Lower leg skin (tissue), 4 donors: ENCODE measurements around the gene HIGD2A. TPM values are rescaled to one million over a fixed set of nuclear protein-coding genes. Genes with fewer than 3 reads are reported as not detected.

Experiments used
- DNase-seq, 2 donors: peaks; one replicate each; pipeline ENCODE4 v3.0.0-alpha.2; 2019; ENCODE audit warnings: low spot score in 2 of 2
- H3K4me3 ChIP-seq: fragments of 200-600 bp; sonication (generic); 2 replicates; pipeline ENCODE4 v1.5.1; 2017; ENCODE audit warnings: mild to moderate bottlenecking, low read depth; ENCODE audit not compliant: poor library complexity, severe bottlenecking
- POLR2A ChIP-seq, 2 donors: fragments of 450-650 bp; IDR thresholded peaks; one replicate each; pipeline ENCODE4 v1.6.1; 2016 to 2017; ENCODE audit warnings: antibody characterized with exemption in 2 of 2, mild to moderate bottlenecking in 1 of 2, moderate library complexity in 1 of 2
- WGBS, 2 donors: methylation state at CpG; one replicate each; pipeline ENCODE4 v1.1.5; 2018; 5-methylcytosine and 5-hydroxymethylcytosine counted together
- intact Hi-C: fragments of 100-400 bp; cut with DNase I; formaldehyde crosslinking; loops from one replicate; pipeline ENCODE4 v1.15.0; 2023; ENCODE audit warnings: low total_unique reads
- total RNA-seq, 4 donors: library from RNA; depleted of rRNA; stranded (reverse); fragments of >200 nt; gene quantifications; one replicate each; pipeline ENCODE4 v1.1.0, GENCODE V29; 2016
- TF ChIP-seq, protein P1 (sequence below), 3 donors: fragments of 450-650 bp; IDR thresholded peaks; one replicate each; pipeline ENCODE4 v1.5.1; 2016; ENCODE audit warnings: antibody characterized with exemption in 3 of 3, mild to moderate bottlenecking in 3 of 3, moderate library complexity in 2 of 3

The HIGD2A gene
- total RNA-seq, 4 donors from 2014 or later = 110 to 153 (median 130) TPM

DNA sequence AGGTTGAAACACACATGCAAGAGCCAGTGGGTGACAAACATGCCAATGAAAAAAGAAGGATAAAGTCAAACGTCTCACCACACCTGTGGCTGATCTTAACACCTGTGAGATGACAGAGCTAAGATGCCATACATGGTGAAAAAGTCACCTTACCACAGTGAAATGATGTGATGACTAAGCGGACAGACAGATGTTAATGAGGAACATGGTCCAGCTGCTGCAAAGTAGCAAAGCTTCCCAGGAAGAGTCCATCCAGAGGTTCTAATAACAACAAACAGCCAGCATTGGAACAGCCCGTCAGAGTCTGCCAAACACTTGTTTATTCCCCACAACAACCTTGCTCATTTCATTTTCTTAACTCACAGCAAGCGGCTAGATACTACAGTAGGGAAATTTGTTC, 28.9 kb upstream of the HIGD2A start:
- intact Hi-C loops = no loop called here
- TF ChIP-seq POLR2A (IDR thresholded peaks at IDR 0.05) = no peak
- no peak overlapping the region for H3K4me3 ChIP-seq
- no peak for DNase-seq
- 57 to 65% methylated on average over 4 of the region's 4 CpGs for WGBS, 2 donors

DNA sequence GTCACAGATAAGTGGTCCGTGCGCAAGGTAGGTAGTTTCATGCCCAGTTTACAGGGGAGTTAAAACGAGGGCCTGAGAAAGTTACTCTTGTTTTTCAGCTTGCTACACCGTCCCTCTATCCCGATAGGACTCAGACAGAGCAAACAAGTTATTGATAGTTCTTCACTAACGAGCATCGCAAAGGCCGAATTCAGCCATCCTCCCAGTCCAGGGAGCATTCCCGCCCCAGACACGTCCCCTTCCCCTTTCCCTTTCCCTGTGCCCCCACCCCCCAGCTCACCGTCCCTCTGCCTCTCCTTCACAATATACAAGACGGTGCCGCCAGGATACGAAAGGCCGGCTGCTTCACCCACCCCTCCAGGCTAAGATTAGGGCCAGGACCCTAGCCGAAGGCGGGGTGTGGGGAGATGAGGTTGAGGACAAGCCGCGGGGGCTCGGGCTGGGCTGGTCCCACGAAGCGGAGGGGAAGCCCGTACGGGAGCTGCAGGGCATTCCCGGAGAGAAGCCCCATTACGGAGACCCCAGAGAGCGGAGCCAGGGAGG, 27.6 kb upstream of the HIGD2A start:
- intact Hi-C loops = no loop called here
- 2 to 4% methylated on average over 20 to 27 of the region's 27 CpGs for WGBS, 2 donors
- H3K4me3 ChIP-seq = peak overlapping the region; percentile 89
- DNase-seq = no peak
- no peak for TF ChIP-seq POLR2A (IDR thresholded peaks at IDR 0.05)
- TF ChIP-seq, protein P1, sequence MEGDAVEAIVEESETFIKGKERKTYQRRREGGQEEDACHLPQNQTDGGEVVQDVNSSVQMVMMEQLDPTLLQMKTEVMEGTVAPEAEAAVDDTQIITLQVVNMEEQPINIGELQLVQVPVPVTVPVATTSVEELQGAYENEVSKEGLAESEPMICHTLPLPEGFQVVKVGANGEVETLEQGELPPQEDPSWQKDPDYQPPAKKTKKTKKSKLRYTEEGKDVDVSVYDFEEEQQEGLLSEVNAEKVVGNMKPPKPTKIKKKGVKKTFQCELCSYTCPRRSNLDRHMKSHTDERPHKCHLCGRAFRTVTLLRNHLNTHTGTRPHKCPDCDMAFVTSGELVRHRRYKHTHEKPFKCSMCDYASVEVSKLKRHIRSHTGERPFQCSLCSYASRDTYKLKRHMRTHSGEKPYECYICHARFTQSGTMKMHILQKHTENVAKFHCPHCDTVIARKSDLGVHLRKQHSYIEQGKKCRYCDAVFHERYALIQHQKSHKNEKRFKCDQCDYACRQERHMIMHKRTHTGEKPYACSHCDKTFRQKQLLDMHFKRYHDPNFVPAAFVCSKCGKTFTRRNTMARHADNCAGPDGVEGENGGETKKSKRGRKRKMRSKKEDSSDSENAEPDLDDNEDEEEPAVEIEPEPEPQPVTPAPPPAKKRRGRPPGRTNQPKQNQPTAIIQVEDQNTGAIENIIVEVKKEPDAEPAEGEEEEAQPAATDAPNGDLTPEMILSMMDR (IDR thresholded peaks at IDR 0.05) = no peak

DNA sequence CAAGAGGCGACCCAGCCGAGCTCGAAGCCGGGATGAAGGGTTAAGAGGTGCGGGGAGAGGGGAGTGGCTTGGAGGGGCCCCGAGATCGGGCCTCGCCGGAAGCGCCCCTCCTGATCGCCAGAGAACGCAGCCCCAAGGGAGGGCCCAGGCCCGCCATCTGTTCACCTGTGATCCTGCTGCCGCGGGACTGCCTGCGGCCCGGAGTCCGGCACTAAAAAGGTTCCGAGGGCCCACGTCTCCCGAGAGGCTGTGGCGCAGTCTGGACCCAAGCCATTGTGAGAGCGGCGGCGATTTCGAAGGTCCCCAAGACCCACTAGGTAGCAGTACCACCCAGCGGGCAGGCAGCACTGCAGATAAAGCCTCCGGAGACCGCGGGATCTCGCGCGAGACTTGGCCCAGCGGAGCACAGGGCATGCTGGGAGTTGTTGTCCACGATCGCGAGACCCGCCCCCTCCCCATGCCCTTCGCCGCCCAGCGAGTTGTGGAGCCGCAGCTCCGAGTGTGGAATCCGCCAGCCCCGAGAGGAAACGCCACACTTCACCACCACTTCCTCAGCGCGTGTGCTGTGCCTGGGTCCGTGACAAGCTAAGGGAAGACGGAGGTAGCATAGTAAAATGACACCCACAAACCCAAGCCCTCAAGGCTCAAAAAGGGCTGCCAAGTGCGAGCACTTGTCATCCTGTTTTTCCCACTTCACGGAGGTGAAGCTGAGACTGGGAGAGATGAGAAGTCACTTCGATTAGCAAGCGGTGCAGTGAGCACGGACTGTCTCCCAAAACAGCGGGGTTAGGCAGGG, 26.9 kb upstream of the HIGD2A start, which contains the start of gene KIAA1191:
KIAA1191 (minus strand) TSS at position 328 of the 796 bp plus-strand sequence. CDS start 2,256 bp downstream, outside the sequence.
- DNase-seq = peak; percentile 93 to 98
- WGBS, 2 donors = 1% methylated on average over 40 to 47 of the region's 56 CpGs
- no peak for TF ChIP-seq POLR2A (IDR thresholded peaks at IDR 0.05)
- TF ChIP-seq, protein P1 (IDR thresholded peaks at IDR 0.05) = no peak
- H3K4me3 ChIP-seq = peak within 1 kb of the TSS; percentile 89
- intact Hi-C loops = no loop called here

DNA sequence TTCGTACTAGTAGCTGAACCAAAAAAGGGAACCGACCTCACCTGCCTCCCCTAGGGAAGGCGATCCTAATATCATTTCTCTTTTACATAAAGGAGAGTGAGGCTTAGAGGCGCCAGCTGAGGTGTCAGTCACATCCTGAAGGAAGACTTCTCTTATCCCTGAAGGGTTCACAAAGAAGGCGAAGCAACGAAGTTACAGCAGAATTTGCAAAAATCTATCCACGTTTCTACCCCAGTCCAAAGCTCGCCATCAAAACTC, 26.4 kb upstream of the HIGD2A start:
- TF ChIP-seq POLR2A (IDR thresholded peaks at IDR 0.05) = no peak
- TF ChIP-seq, protein P1 (IDR thresholded peaks at IDR 0.05) = no peak
- H3K4me3 ChIP-seq = no peak overlapping the region
- intact Hi-C loops = no loop called here
- DNase-seq = no peak
- 61 to 72% methylated on average over 8 of the region's 8 CpGs for WGBS, 2 donors

DNA sequence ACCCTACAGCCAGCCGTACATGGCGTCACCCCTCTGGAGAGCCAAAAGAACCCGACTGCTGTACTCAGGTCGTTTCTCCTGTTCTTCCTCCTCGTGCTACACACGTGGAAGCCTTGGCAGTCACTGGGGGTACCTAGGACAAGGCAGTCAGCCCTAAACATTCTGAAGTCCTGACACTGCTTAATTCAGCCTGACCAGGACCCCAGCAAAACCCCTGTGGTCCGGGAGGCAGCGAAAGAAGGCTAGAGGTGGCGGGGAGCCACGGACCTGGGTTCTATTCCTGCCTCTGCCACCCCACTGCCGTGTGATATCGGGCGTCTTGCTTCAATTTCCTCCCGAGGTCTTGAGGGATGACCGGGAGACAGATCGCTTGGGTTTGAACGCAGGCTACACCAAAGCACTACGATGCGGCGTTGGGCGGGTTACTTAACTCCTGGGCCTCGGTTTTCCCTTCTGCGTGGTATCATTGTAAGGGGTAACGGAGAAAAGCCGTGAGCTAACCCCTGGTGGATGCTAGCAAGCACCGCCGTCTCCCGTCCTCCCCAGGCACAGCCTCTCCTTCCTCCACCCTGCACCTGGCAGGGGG, 23.7 kb upstream of the HIGD2A start:
- intact Hi-C loops = no loop called here
- no peak for DNase-seq
- peak overlapping the region; percentile 70 for H3K4me3 ChIP-seq
- WGBS, 2 donors = 22 to 27% methylated on average over 23 to 28 of the region's 28 CpGs
- no peak for TF ChIP-seq POLR2A (IDR thresholded peaks at IDR 0.05)
- TF ChIP-seq, protein P1 (IDR thresholded peaks at IDR 0.05) = no peak
